Osteocyte (in vitro differentiated cells): ENCODE measurements around the gene NKAIN2. TPM values are rescaled to one million over a fixed set of nuclear protein-coding genes. Genes with fewer than 3 reads are reported as not detected.
"Not testable (repeated sequence)": the region's sequence is repeated elsewhere in the genome, so short reads cannot be mapped to it uniquely, and the experiment has no call there.

Source experiments
- DNase-seq: peaks from one replicate; pipeline ENCODE4 v3.0.0; 2021; ENCODE audit warnings: mixed read lengths; ENCODE audit not compliant: unreplicated experiment; ENCODE audit errors: extremely low spot score
- H3K27ac Mint-ChIP-seq: one replicate; pipeline ENCODE4 v1.8.0; 2021; ENCODE audit warnings: mild to moderate bottlenecking, mixed read lengths; ENCODE audit not compliant: unreplicated experiment
- H3K27me3 Mint-ChIP-seq: one replicate; pipeline ENCODE4 v1.8.0; 2021; ENCODE audit warnings: mixed read lengths; ENCODE audit not compliant: unreplicated experiment
- H3K36me3 Mint-ChIP-seq: one replicate; pipeline ENCODE4 v1.8.0; 2021; ENCODE audit warnings: mixed read lengths; ENCODE audit not compliant: unreplicated experiment
- H3K4me1 Mint-ChIP-seq: one replicate; pipeline ENCODE4 v1.8.0; 2021; ENCODE audit warnings: mixed read lengths; ENCODE audit not compliant: unreplicated experiment
- H3K4me3 Mint-ChIP-seq: one replicate; pipeline ENCODE4 v1.8.0; 2021; ENCODE audit warnings: mild to moderate bottlenecking, moderate library complexity, mixed read lengths; ENCODE audit not compliant: unreplicated experiment
- H3K9me3 Mint-ChIP-seq: one replicate; pipeline ENCODE4 v1.8.0; 2021; ENCODE audit warnings: mixed read lengths; ENCODE audit not compliant: unreplicated experiment
- CTCF ChIP-seq: fragments of 200-600 bp; sonication (generic); IDR thresholded peaks from 2 replicates; pipeline ENCODE4 v1.5.0; 2021; ENCODE audit warnings: antibody characterized with exemption, mild to moderate bottlenecking, moderate library complexity
- total RNA-seq: library from RNA; stranded (reverse); gene quantifications from 2 replicates; pipeline ENCODE4 v1.2.1, GENCODE V29; 2021

NKAIN2 gene
- total RNA-seq, 1 donor from 2014 or later: 17.8 TPM

- Mint-ChIP-seq H3K27me3 (no peaks in the 10 kb centered on the region), H3K9me3 (peaks cover 10% of the 10 kb centered on the region), H3K27ac (no peak overlapping the region), H3K4me1 (peaks cover 3% of the 10 kb centered on the region), H3K36me3 (peaks cover 3% of the 10 kb centered on the region), H3K4me3 (no peak overlapping the region)
- no peak for TF ChIP-seq CTCF
- no peak for DNase-seq
Observed at GRCh38 chr6:124283486-124283885, 479.8 kb downstream of the NKAIN2 start.

GRCh38 chr6:124285146-124285545 is 481.5 kb downstream of the NKAIN2 start:
- peaks cover 9% of the 10 kb centered on the region for H3K4me1 Mint-ChIP-seq
- H3K4me3 Mint-ChIP-seq: no peak overlapping the region
- H3K9me3 Mint-ChIP-seq: peaks cover 10% of the 10 kb centered on the region
- TF ChIP-seq CTCF: no peak
- peaks cover 3% of the 10 kb centered on the region for H3K36me3 Mint-ChIP-seq
- DNase-seq: no peak
- H3K27me3 Mint-ChIP-seq: no peaks in the 10 kb centered on the region
- no peak overlapping the region for H3K27ac Mint-ChIP-seq

- no peaks in the 10 kb centered on the region for H3K9me3 Mint-ChIP-seq
- peak overlapping the region; percentile 79 for H3K27ac Mint-ChIP-seq
- H3K36me3 Mint-ChIP-seq: no peaks in the 10 kb centered on the region
- peaks cover 56% of the 10 kb centered on the region for H3K4me1 Mint-ChIP-seq
- no peak for TF ChIP-seq CTCF
- DNase-seq: no peak
- no peaks in the 10 kb centered on the region for H3K27me3 Mint-ChIP-seq
- peak overlapping the region; percentile 9 for H3K4me3 Mint-ChIP-seq
Observed at GRCh38 chr6:124294574-124295200, 491.0 kb downstream of the NKAIN2 start.

GRCh38 chr6:124297507-124297906 is 493.8 kb downstream of the NKAIN2 start:
- Mint-ChIP-seq H3K27ac (no peak overlapping the region), H3K4me3 (no peak overlapping the region), H3K36me3 (no peaks in the 10 kb centered on the region), H3K27me3 (no peaks in the 10 kb centered on the region), H3K9me3 (no peaks in the 10 kb centered on the region), H3K4me1 (peaks cover 46% of the 10 kb centered on the region)
- no peak for DNase-seq
- TF ChIP-seq CTCF: no peak

GRCh38 chr6:124298730-124299129 is 495.1 kb downstream of the NKAIN2 start:
- no peak for DNase-seq
- TF ChIP-seq CTCF: no peak
- Mint-ChIP-seq H3K27ac (peak overlapping the region; percentile 68), H3K4me3 (no peak overlapping the region), H3K4me1 (peaks cover 46% of the 10 kb centered on the region), H3K27me3 (no peaks in the 10 kb centered on the region), H3K9me3 (no peaks in the 10 kb centered on the region), H3K36me3 (no peaks in the 10 kb centered on the region)

- DNase-seq, H3K4me3 Mint-ChIP-seq, H3K9me3 Mint-ChIP-seq, H3K36me3 Mint-ChIP-seq, H3K27ac Mint-ChIP-seq, H3K27me3 Mint-ChIP-seq: not testable (repeated sequence)
- peaks cover 35% of the 10 kb centered on the region for H3K4me1 Mint-ChIP-seq
Observed at GRCh38 chr6:124300907-124301306, 497.2 kb downstream of the NKAIN2 start.
